H1 (cell line): ENCODE results near the gene EXOC2. TPM values are rescaled to one million over a fixed set of nuclear protein-coding genes. Genes with fewer than 3 reads are reported as not detected.

Source experiments
- CBX8 ChIP-seq: fragments of 300-800, 300-1000 bp; sonication (generic); IDR thresholded peaks from 2 replicates; pipeline ENCODE4 v1.7.1; 2016; ENCODE audit warnings: low read depth, low read length, borderline replicate concordance
- EZH2 ChIP-seq: fragments of 200-600 bp; sonication (generic); IDR thresholded peaks from 2 replicates; pipeline ENCODE4 v1.7.1; 2012; ENCODE audit warnings: low read depth, mild to moderate bottlenecking, moderate library complexity, low read length, inconsistent platforms; ENCODE audit not compliant: severe bottlenecking
- KDM1A ChIP-seq: fragments of 200-600, 300-600 bp; sonication (generic); IDR thresholded peaks from 2 replicates; pipeline ENCODE4 v1.7.1; 2016; ENCODE audit warnings: mild to moderate bottlenecking, low read length, borderline replicate concordance
- RAD21 ChIP-seq, 2 experiments: IDR thresholded peaks in 1 of 2; conservative IDR thresholded peaks in 1 of 2; 2 replicates each; pipeline ENCODE4 v1.6.1; 2011; ENCODE audit warnings: low read depth in 2 of 2, low read length in 2 of 2, improper control_type of control experiment in 1 of 2, inconsistent platforms in 1 of 2, mild to moderate bottlenecking in 1 of 2, moderate library complexity in 1 of 2
- RBBP5 ChIP-seq: IDR thresholded peaks from 2 replicates; pipeline ENCODE4 v1.7.1; 2012; ENCODE audit warnings: low read depth, mild to moderate bottlenecking, inconsistent platforms, low read length, moderate library complexity, borderline replicate concordance
- RNF2 ChIP-seq: fragments of 200-900, 300-1000 bp; sonication (generic); IDR thresholded peaks from 2 replicates; pipeline ENCODE4 v1.7.1; 2016; ENCODE audit warnings: borderline replicate concordance, low read depth, mild to moderate bottlenecking, antibody characterized with exemption, low read length; ENCODE audit not compliant: poor library complexity, severe bottlenecking; ENCODE audit errors: missing control alignments
- SAP30 ChIP-seq: fragments of 300-600 bp; sonication (generic); IDR thresholded peaks from 2 replicates; pipeline ENCODE4 v1.7.1; 2012; ENCODE audit warnings: low read length, moderate library complexity, mild to moderate bottlenecking, inconsistent platforms; ENCODE audit not compliant: insufficient read depth, insufficient replicate concordance
- SP1 ChIP-seq: IDR thresholded peaks from 2 replicates; pipeline ENCODE4 v1.6.1; 2011; ENCODE audit warnings: low read depth, low read length
- SP2 ChIP-seq: IDR thresholded peaks from 2 replicates; pipeline ENCODE4 v1.6.1; 2012; ENCODE audit warnings: mild to moderate bottlenecking, low read length, inconsistent platforms
- SRF ChIP-seq: IDR thresholded peaks from 2 replicates; pipeline ENCODE4 v1.6.1; 2011; ENCODE audit warnings: mild to moderate bottlenecking, low read depth, low read length, moderate library complexity
- polyA plus RNA-seq, 7 experiments: library from polyadenylated mRNA; depleted of rRNA in 3 of 7; stranded (reverse) in 5 of 7; unstranded in 2 of 7; fragments of >200 nt in 5 of 7; fragments of 200-250 nt in 2 of 7; gene quantifications; 1 replicate in 5 of 7; 2 replicates in 1 of 7; 4 replicates in 1 of 7; pipeline versions ENCODE4 v1.2.1 to v1.2.3, GENCODE V29; 2011 to 2013; ENCODE audit warnings: missing spikeins in 2 of 7, mixed read lengths in 2 of 7
- total RNA-seq: library from RNA; stranded (reverse); fragmentation: NEBNext Ultra II Directional; extraction: Animal tissue kit (Norgen Biotek cat#: 25700); gene quantifications from 2 replicates; pipeline ENCODE4 v1.2.1, GENCODE V29; 2021
- TF ChIP-seq, protein P1 (sequence below): fragments of 300-600 bp; sonication (generic); IDR thresholded peaks from 2 replicates; pipeline ENCODE4 v1.7.1; 2012; ENCODE audit warnings: low read length, moderate library complexity, mild to moderate bottlenecking, inconsistent platforms; ENCODE audit not compliant: insufficient replicate concordance

Gene EXOC2
- total and polyA plus RNA-seq, 2 of the 8 experiments (the other 6 are each of a cell fraction or from before 2014, with no cell fraction given) = 25.5 to 44.4 TPM

DNA sequence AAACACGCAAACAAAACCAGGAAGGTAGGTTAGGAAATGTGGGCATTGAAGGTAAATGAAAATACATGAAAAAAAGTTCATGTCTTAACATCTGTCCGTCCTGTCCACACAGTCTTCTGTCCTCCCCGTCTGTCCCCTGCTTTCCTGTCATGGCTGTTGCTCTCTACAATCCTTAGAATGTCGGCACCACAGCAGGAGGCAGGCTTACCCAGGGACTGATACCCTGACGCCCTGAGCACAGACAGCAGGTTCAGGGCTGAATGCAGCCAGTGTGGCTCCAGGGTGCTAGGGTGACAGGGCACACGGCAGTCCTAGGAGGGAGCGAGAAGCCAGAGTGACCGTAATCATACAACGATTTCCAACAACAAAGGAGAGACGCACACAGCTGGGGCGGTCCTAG lies 177.7 kb downstream of the EXOC2 start (continued):
- TF ChIP-seq, protein P1, sequence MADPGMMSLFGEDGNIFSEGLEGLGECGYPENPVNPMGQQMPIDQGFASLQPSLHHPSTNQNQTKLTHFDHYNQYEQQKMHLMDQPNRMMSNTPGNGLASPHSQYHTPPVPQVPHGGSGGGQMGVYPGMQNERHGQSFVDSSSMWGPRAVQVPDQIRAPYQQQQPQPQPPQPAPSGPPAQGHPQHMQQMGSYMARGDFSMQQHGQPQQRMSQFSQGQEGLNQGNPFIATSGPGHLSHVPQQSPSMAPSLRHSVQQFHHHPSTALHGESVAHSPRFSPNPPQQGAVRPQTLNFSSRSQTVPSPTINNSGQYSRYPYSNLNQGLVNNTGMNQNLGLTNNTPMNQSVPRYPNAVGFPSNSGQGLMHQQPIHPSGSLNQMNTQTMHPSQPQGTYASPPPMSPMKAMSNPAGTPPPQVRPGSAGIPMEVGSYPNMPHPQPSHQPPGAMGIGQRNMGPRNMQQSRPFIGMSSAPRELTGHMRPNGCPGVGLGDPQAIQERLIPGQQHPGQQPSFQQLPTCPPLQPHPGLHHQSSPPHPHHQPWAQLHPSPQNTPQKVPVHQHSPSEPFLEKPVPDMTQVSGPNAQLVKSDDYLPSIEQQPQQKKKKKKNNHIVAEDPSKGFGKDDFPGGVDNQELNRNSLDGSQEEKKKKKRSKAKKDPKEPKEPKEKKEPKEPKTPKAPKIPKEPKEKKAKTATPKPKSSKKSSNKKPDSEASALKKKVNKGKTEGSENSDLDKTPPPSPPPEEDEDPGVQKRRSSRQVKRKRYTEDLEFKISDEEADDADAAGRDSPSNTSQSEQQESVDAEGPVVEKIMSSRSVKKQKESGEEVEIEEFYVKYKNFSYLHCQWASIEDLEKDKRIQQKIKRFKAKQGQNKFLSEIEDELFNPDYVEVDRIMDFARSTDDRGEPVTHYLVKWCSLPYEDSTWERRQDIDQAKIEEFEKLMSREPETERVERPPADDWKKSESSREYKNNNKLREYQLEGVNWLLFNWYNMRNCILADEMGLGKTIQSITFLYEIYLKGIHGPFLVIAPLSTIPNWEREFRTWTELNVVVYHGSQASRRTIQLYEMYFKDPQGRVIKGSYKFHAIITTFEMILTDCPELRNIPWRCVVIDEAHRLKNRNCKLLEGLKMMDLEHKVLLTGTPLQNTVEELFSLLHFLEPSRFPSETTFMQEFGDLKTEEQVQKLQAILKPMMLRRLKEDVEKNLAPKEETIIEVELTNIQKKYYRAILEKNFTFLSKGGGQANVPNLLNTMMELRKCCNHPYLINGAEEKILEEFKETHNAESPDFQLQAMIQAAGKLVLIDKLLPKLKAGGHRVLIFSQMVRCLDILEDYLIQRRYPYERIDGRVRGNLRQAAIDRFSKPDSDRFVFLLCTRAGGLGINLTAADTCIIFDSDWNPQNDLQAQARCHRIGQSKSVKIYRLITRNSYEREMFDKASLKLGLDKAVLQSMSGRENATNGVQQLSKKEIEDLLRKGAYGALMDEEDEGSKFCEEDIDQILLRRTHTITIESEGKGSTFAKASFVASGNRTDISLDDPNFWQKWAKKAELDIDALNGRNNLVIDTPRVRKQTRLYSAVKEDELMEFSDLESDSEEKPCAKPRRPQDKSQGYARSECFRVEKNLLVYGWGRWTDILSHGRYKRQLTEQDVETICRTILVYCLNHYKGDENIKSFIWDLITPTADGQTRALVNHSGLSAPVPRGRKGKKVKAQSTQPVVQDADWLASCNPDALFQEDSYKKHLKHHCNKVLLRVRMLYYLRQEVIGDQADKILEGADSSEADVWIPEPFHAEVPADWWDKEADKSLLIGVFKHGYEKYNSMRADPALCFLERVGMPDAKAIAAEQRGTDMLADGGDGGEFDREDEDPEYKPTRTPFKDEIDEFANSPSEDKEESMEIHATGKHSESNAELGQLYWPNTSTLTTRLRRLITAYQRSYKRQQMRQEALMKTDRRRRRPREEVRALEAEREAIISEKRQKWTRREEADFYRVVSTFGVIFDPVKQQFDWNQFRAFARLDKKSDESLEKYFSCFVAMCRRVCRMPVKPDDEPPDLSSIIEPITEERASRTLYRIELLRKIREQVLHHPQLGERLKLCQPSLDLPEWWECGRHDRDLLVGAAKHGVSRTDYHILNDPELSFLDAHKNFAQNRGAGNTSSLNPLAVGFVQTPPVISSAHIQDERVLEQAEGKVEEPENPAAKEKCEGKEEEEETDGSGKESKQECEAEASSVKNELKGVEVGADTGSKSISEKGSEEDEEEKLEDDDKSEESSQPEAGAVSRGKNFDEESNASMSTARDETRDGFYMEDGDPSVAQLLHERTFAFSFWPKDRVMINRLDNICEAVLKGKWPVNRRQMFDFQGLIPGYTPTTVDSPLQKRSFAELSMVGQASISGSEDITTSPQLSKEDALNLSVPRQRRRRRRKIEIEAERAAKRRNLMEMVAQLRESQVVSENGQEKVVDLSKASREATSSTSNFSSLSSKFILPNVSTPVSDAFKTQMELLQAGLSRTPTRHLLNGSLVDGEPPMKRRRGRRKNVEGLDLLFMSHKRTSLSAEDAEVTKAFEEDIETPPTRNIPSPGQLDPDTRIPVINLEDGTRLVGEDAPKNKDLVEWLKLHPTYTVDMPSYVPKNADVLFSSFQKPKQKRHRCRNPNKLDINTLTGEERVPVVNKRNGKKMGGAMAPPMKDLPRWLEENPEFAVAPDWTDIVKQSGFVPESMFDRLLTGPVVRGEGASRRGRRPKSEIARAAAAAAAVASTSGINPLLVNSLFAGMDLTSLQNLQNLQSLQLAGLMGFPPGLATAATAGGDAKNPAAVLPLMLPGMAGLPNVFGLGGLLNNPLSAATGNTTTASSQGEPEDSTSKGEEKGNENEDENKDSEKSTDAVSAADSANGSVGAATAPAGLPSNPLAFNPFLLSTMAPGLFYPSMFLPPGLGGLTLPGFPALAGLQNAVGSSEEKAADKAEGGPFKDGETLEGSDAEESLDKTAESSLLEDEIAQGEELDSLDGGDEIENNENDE = no peak
- no peak for TF ChIP-seq SP2
- no peak for TF ChIP-seq RAD21 (IDR thresholded peaks at IDR 0.05 in 1 of 2, conservative IDR thresholded peaks at IDR 0.05 in 1 of 2; ENCODE audit: low read depth in 2 of 2, low read length in 2 of 2)
- no peak for TF ChIP-seq KDM1A
- no peak for TF ChIP-seq EZH2
- TF ChIP-seq RBBP5 = no peak
- TF ChIP-seq SP1 = no peak
- no peak for TF ChIP-seq CBX8
- TF ChIP-seq SRF = no peak
- no peak for TF ChIP-seq RNF2
- no peak for TF ChIP-seq SAP30
